HepG2 (cell line): ENCODE results near the gene TMEM125. TPM values are rescaled to one million over a fixed set of nuclear protein-coding genes. Genes with fewer than 3 reads are reported as not detected.

Source experiments
- GABPA ChIP-seq, 2 experiments: IDR thresholded peaks; 2 replicates each; pipeline ENCODE4 v1.6.1; 2011 to 2016; ENCODE audit warnings: low read depth in 2 of 2, low read length in 1 of 2, missing biosample characterization in 1 of 2, missing genetic modification characterization in 1 of 2
- HES4 ChIP-seq: sonication (generic); formaldehyde crosslinking; IDR thresholded peaks from 2 replicates; pipeline ENCODE4 v1.9.0; 2021; ENCODE audit warnings: mild to moderate bottlenecking, missing genetic modification reagents, borderline replicate concordance
- HNF4A ChIP-seq: sonication (generic); formaldehyde crosslinking; IDR thresholded peaks from 2 replicates; pipeline ENCODE4 v1.4.0; 2020; ENCODE audit warnings: missing genetic modification reagents
- KLF6 ChIP-seq: IDR thresholded peaks from 2 replicates; pipeline ENCODE4 v1.8.0; 2016; ENCODE audit warnings: missing biosample characterization, missing genetic modification reagents
- MEF2D ChIP-seq: sonication (generic); formaldehyde crosslinking; IDR thresholded peaks from 2 replicates; pipeline ENCODE4 v1.5.1; 2020; ENCODE audit warnings: mild to moderate bottlenecking, missing genetic modification reagents
- NR2F6 ChIP-seq, 2 experiments: IDR thresholded peaks; 2 replicates each; pipeline ENCODE4 v1.6.1; 2016; ENCODE audit warnings: antibody characterized with exemption in 1 of 2, mild to moderate bottlenecking in 1 of 2
- PATZ1 ChIP-seq: sonication (generic); formaldehyde crosslinking; IDR thresholded peaks from 2 replicates; pipeline ENCODE4 v1.4.0; 2020; ENCODE audit warnings: missing genetic modification reagents
- POGK ChIP-seq: sonication (generic); formaldehyde crosslinking; conservative IDR thresholded peaks from 2 replicates; pipeline ENCODE4 v1.8.0; 2022; ENCODE audit warnings: mild to moderate bottlenecking, moderate library complexity, missing genetic modification reagents
- PTBP1 ChIP-seq: fragments of 200-400 bp; formaldehyde crosslinking; IDR thresholded peaks from 2 replicates; pipeline ENCODE4 v1.6.1; 2018; ENCODE audit warnings: low read length, low read depth; ENCODE audit not compliant: poor library complexity, severe bottlenecking
- SNAPC4 ChIP-seq: sonication (generic); formaldehyde crosslinking; IDR thresholded peaks from 2 replicates; pipeline ENCODE4 v1.4.0; 2020; ENCODE audit warnings: mild to moderate bottlenecking, missing genetic modification reagents
- ZMYM3 ChIP-seq: sonication (generic); formaldehyde crosslinking; IDR thresholded peaks from 2 replicates; pipeline ENCODE4 v1.5.1; 2020; ENCODE audit warnings: mild to moderate bottlenecking, missing genetic modification reagents
- ZNF124 ChIP-seq: sonication (generic); formaldehyde crosslinking; IDR thresholded peaks from 2 replicates; pipeline ENCODE4 v1.4.0; 2020; ENCODE audit warnings: missing genetic modification reagents
- ZNF138 ChIP-seq: sonication (generic); formaldehyde crosslinking; IDR thresholded peaks from 2 replicates; pipeline ENCODE4 v1.5.0; 2020; ENCODE audit warnings: mild to moderate bottlenecking, low read depth, missing genetic modification reagents
- ZNF230 ChIP-seq: sonication (generic); formaldehyde crosslinking; IDR thresholded peaks from 2 replicates; pipeline ENCODE4 v1.4.0; 2020; ENCODE audit warnings: mild to moderate bottlenecking, missing genetic modification reagents
- ZNF577 ChIP-seq: sonication (generic); formaldehyde crosslinking; IDR thresholded peaks from 2 replicates; pipeline ENCODE4 v1.4.0; 2020; ENCODE audit warnings: mild to moderate bottlenecking, low read depth, missing genetic modification reagents, borderline replicate concordance
- ZNF598 ChIP-seq: sonication (generic); formaldehyde crosslinking; IDR thresholded peaks from 2 replicates; pipeline ENCODE4 v1.5.1; 2020; ENCODE audit warnings: mild to moderate bottlenecking, missing genetic modification reagents, borderline replicate concordance
- ZNF616 ChIP-seq: sonication (generic); formaldehyde crosslinking; IDR thresholded peaks from 2 replicates; pipeline ENCODE4 v1.5.0; 2020; ENCODE audit warnings: low read depth, mild to moderate bottlenecking, missing genetic modification reagents
- ZNF660 ChIP-seq: sonication (generic); formaldehyde crosslinking; IDR thresholded peaks from 2 replicates; pipeline ENCODE4 v1.5.1; 2020; ENCODE audit warnings: mild to moderate bottlenecking, low read depth, missing genetic modification reagents, borderline replicate concordance
- ZNF7 ChIP-seq: IDR thresholded peaks from 2 replicates; pipeline ENCODE4 v1.6.1; 2016; ENCODE audit warnings: missing biosample characterization, missing genetic modification reagents
- ZNF746 ChIP-seq: sonication (generic); formaldehyde crosslinking; IDR thresholded peaks from 2 replicates; pipeline ENCODE4 v1.8.0; 2022; ENCODE audit warnings: mild to moderate bottlenecking, missing genetic modification reagents
- polyA plus RNA-seq, 8 experiments: library from polyadenylated mRNA; depleted of rRNA in 3 of 8; stranded (reverse) in 7 of 8; unstranded in 1 of 8; fragments of >200 nt; fragmentation: Illumina TruSeq in 4 of 8; extraction: Trizol in 4 of 8; gene quantifications; 2 replicates each; pipeline versions ENCODE4 v1.2.1 to v1.2.3, GENCODE V29; 2011 to 2016; ENCODE audit warnings: low read depth in 4 of 8, missing spikeins in 1 of 8, mixed read lengths in 1 of 8; ENCODE audit not compliant: insufficient read depth in 1 of 8
- total RNA-seq, 5 experiments: library from RNA; depleted of rRNA; stranded (reverse); fragments of >200 nt; fragmentation: Illumina TruSeq; extraction: Trizol; gene quantifications; 2 replicates each; pipeline ENCODE4 v1.2.3, GENCODE V29; 2016; ENCODE audit warnings: low read depth in 1 of 5

The TMEM125 gene
- total and polyA plus RNA-seq, 2 of the 13 experiments (the other 11 are each of a cell fraction or from before 2014, with no cell fraction given), result 0.03 TPM; not detected in 1

- TF ChIP-seq POGK (CRISPR knock-in tag) (no peak), ZNF138 (CRISPR knock-in tag) (0 out of 2 replicates have a peak, but pooled peaks have one; percentile 31), HNF4A (CRISPR knock-in tag) (peak; percentile 92), GABPA (IDR thresholded peaks at IDR 0.05; ENCODE audit: low read depth, low read length) (no peak), GABPA (CRISPR knock-in tag; IDR thresholded peaks at IDR 0.05; ENCODE audit: low read depth) (peak; percentile 39; the same call in 1 of the 2 replicates), ZNF598 (CRISPR knock-in tag) (0 out of 2 replicates have a peak, but pooled peaks have one; percentile 26), ZNF577 (CRISPR knock-in tag) (no peak), KLF6 (CRISPR knock-in tag) (no peak), MEF2D (CRISPR knock-in tag) (0 out of 2 replicates have a peak, but pooled peaks have one; percentile 30), ZNF124 (CRISPR knock-in tag) (no peak), NR2F6 (IDR thresholded peaks at IDR 0.05) (no peak), NR2F6 (CRISPR knock-in tag; IDR thresholded peaks at IDR 0.05) (peak; percentile 40; the same call in 1 of the 2 replicates), SNAPC4 (no peak), HES4 (CRISPR knock-in tag) (no peak), ZNF7 (no peak), ZNF616 (CRISPR knock-in tag) (0 out of 2 replicates have a peak, but pooled peaks have one; percentile 30), ZMYM3 (CRISPR knock-in tag) (0 out of 2 replicates have a peak, but pooled peaks have one; percentile 32), ZNF660 (CRISPR knock-in tag) (no peak), ZNF230 (0 out of 2 replicates have a peak, but pooled peaks have one; percentile 39), PTBP1 (no peak), ZNF746 (CRISPR knock-in tag) (peak; percentile 31; the same call in 1 of the 2 replicates), PATZ1 (CRISPR knock-in tag) (peak; percentile 31; the same call in 1 of the 2 replicates)
Measured at GRCh38 chr1:43285269-43285990, 15.6 kb downstream of the TMEM125 start, which contains the start of gene C1orf210 (continued).
